HG02642 (cell line): Measurements from ENCODE around the gene PROK1.
A peak's percentile ranks its signal among the peaks of the same experiment; 100 is the strongest.
"Not testable (repeated sequence)": the region's sequence is repeated elsewhere in the genome, so short reads cannot be mapped to it uniquely, and the experiment has no call there.

ENCODE experiments used
- ATAC-seq: cut with Tn5 transposase; IDR thresholded peaks from one replicate; pipeline ENCODE4 v1.9.1; 2021; ENCODE audit warnings: mild to moderate bottlenecking; ENCODE audit not compliant: unreplicated experiment, poor library complexity

Gene PROK1

DNA sequence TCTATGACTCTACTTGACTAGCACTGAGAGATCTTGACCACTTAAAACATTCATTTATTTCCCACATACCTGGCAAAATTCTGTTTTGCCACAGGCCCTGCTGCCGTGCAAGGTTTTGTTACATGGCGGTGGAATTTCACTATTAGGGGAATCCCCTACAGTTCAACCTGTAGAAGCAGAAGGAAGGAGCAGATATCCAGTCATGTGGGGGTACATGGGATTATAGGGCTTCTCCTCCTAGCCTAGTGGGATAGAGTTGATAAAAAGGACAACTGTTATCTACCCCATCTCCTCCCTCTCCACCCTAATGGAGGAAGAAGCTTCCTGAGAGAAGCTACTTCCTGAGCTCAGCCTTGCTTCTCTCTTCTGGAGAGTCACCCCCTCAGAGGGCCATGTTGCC is 17.7 kb upstream of the PROK1 start:
- ATAC-seq: no peak

DNA sequence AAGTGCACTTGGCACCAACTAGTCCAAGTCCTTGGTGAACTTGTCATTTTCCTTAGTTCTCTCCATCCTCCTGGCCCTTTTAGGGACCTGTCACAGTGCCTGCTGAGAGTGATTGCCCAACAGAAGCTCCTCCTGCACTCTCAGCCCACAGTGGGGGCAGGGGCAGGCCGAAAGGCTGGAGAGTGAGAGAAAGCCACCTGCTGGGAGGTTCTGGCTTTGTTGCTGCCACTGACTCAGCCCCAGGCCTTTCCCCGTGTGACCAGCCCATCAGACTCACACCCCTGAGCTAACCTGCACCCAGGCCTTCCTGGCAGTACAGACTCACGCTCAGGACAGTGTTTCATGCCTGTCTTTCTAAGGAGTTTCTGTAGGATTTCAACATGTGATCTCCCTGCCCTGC is 17.1 kb upstream of the PROK1 start:
- ATAC-seq: no peak

GRCh38 chr1:110434946-110435345 is 16.0 kb upstream of the PROK1 start:
- ATAC-seq: no peak

DNA sequence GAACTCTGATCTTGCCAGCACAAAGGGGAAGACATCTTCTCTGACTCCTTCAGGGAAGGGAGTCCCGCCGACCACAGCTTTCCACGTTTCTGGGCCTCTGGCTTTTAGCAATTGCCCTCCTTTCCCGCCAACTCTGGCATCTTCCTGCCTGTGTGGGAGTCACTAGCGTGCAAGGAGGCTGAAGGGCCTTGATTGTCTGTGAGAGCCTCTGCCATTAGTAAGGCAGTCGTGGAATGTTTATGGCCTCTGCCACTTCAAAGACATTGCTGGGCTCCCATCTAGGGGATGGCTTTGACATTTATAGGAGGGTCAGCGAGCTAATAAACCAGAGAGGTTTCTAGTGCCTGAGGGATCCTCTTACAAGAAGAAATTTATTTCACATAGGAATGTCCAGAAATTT is 14.3 kb upstream of the PROK1 start:
- ATAC-seq: no peak

DNA sequence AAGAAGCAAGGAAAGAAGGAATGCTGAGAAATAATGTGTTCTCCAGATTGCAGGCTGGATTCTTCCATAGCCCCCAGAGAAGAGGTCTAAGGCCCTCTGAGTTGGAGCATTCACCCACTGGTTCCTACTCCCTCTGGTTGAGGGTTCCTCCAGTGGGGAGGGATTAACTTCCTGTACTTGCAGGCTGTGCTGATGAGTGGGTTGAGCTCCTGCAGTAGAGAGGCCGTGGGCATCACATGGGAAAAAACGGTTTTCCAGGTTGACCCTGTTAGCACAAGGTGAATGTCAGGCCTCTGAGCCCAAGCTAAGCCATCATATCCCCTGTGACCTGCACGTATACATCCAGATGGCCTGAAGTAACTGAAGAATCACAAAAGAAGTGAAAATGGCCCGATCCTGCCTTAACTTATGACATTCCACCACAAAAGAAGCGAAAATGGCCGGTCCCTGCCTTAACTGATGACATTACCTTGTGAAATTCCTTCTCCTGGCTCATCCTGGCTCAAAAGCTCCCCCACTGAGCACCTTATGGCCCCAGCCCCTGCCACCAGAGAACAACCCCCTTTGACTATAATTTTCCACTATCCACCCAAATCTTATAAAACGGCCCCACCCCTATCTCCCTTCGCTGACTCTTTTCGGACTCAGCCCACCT is 13.2 kb upstream of the PROK1 start:
- not testable (repeated sequence) for ATAC-seq

- ATAC-seq: no peak
These were observed 12.1 kb upstream of the PROK1 start for GRCh38 chr1:110438893-110439292.

DNA sequence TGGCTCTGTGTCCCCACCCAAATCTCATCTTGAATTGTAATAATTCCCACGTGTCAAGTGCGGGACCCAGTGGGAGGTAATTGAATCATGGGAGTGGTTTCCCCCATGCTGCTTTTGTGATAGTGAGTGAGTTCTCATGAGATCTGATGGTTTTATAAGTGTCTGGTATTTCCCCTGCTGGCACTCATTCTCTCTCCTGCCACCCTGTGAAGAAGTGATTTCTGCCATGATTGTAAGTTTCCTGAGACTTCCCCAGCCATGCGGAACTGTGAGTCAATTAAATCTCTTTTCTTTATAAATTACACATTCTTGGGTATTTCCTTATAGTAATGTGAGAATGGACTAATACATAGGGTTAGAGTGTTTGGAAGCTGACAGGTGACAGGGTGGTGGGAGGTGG is 11.1 kb upstream of the PROK1 start:
- not testable (repeated sequence) for ATAC-seq

- no peak for ATAC-seq
These were observed 10.1 kb upstream of the PROK1 start for GRCh38 chr1:110440877-110441276.

GRCh38 chr1:110441888-110442287 is 9.1 kb upstream of the PROK1 start:
- ATAC-seq: no peak

DNA sequence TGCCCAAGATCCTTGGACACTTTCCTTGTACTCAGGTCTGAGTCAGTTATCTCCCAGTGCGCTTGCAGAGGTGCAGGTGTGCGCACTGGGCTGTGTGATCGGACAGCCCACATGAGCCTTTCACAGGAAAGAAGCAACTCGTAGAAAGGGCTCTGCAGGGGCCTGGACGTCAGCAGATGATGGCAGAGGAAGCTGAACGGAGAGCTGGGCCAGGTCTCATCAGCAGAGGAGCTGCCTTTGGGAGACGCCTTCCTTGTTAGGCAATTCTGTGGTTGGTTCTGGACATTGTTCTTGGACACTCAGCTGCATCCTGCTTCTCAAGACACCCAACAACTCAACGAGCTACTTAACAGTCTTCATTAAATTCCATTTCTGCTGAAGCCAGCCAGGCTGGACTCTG is 7.5 kb upstream of the PROK1 start:
- no peak for ATAC-seq

GRCh38 chr1:110444561-110444960 is 6.4 kb upstream of the PROK1 start:
- no peak for ATAC-seq

DNA sequence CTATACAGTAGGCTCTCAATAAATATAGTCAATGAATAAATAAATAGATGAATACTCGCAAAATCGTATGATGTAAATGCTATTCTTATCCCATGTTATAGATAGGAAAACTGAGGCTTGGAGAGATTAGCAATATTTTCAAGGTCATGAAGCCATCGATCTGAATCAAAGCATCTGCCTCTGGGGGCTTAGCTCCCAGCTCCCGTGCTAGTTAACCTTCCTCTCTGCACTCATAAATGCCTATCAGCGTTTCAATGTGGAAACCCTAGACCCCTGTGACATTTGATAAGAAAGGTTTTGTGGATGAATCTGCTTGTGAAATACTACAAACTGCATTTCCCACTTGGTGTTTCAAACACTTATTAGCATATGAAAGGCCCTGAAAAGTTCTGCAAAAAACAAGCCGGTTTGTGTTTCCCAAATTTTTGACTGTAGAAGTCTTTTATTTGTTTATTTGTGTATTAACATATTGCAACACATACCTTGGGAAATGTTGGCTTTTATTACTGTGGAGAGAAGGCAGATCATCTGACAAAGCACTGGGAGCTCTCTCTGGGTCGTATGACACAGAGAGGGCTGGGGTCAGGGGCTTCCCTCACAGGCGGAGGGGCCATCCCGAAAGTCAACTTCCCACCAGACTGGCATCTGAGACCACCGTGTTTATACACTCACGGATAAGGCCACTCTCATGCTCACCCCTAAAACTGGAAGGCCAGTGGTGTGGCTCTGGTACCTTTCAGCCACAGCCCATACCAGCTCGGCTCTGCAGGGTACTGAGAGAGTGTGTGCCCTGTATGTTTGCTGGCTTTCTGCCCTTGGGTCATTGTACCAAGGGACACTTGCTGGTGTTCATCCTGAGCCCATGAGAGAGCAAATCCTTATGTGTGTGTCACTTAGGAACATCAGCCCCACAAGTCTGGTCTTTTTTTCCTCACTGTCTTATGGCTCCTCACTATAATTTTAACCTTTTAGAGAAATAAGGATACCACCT is 993 bp upstream of the PROK1 start:
- no peak for ATAC-seq

GRCh38 chr1:110452330-110452729 is 1.4 kb downstream of the PROK1 start:
- no peak for ATAC-seq

DNA sequence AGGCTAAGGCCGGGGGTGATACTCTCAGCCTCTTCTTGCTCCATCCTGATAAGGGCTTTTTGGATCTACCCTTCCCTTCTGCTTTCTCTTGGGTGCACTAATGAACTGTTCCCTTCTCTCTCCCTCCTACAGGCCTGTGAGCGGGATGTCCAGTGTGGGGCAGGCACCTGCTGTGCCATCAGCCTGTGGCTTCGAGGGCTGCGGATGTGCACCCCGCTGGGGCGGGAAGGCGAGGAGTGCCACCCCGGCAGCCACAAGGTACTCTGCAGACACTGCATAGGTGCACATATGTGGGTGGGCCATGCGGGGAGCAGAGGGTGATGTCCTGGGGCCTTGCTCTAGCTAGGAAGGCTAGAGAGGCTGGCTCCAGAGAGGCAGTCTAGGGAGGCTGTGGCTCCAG is 2.9 kb downstream of the PROK1 start:
- no peak for ATAC-seq

DNA sequence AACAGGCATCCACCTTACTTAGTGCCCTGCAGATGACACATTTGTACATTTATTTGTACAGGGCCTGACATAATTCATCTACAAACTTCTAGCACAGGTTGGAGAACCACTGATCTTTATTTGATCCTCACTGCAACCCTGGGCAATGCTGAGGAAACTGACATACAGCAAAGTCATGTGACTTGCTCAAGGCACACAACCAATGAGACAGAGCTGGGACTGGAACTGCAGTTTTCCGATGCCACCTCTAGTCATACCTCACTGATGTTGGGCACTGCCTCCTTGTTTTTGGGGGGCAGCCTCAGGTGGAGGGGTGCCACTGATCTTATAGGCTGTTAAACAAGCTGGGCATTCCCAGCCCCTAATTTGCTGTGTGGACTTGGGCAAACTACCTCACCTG is 3.4 kb downstream of the PROK1 start:
- no peak for ATAC-seq

DNA sequence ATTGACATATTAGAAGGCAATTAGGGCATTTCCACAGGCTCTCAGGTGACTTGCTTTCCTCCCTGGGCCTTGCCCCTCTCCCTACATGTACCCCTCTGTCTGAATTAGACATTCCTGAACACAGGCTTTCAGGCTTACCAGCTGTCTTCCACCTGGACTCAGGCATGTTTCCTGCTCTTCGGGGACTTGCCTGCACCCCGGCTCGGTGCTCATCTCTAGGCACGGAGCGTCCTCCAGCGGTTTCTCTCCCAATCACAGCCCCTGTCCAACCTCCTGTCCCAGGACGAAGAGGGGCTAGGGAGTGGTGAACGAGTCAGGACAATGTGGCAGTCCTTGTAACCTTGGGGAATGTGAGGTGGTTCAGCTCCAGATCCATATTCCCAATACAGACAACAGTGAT is 4.2 kb downstream of the PROK1 start:
- no peak for ATAC-seq

DNA sequence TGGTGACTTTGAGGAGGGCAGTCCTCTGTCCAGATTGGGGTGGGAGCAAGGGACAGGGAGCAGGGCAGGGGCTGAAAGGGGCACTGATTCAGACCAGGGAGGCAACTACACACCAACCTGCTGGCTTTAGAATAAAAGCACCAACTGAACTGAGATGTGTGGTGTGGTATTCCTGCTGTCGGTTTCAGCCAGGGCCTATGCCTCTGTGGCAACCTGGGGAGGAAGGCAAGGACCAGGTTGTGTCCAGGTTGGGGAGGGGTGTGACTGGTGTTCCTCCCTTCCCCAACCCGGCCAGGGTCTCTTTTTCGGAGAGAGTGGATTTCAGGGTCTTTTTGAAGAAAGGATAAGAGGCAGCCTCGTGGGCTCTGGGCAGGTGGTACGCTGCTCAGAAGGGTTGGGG is 6.3 kb downstream of the PROK1 start:
- ATAC-seq: no peak

GRCh38 chr1:110460253-110461220 is 9.6 kb downstream of the PROK1 start:
- ATAC-seq: peak; percentile 68

DNA sequence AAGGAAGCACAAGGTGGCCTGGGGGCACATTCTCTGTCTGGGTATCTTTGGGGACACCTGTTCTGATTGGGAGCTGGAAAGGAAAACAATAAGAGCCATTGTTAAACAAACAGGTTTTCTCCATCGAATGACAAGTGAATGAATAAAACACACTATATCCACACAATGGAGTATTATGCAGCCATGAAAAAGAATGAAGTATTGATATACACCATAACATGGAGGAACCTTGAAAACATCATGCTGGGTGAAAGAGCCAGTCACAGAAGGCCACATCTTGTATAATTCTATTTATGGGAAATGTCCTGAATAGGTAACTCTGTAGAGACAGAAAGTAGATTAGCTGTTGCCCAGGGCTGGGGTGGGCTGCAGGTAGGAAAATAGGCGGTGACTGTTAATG is 11.1 kb downstream of the PROK1 start:
- ATAC-seq: no peak

- no peak for ATAC-seq
These were observed 12.0 kb downstream of the PROK1 start for GRCh38 chr1:110462964-110463363.

- ATAC-seq: no peak
These were observed 12.8 kb downstream of the PROK1 start for GRCh38 chr1:110463725-110464124.
